Uterine smooth muscle cell (primary cell): ENCODE results near the gene MLC1. TPM values are rescaled to one million over a fixed set of nuclear protein-coding genes. Genes with fewer than 3 reads are reported as not detected.

Experiments
- total RNA-seq: library from RNA; depleted of rRNA; stranded (reverse); fragments of >200 nt; gene quantifications from 2 replicates; pipeline ENCODE4 v1.2.3, GENCODE V29; 2014

MLC1 gene
- 0.12 TPM in 1 of 2 replicates, not detected in the other for total RNA-seq

DNA sequence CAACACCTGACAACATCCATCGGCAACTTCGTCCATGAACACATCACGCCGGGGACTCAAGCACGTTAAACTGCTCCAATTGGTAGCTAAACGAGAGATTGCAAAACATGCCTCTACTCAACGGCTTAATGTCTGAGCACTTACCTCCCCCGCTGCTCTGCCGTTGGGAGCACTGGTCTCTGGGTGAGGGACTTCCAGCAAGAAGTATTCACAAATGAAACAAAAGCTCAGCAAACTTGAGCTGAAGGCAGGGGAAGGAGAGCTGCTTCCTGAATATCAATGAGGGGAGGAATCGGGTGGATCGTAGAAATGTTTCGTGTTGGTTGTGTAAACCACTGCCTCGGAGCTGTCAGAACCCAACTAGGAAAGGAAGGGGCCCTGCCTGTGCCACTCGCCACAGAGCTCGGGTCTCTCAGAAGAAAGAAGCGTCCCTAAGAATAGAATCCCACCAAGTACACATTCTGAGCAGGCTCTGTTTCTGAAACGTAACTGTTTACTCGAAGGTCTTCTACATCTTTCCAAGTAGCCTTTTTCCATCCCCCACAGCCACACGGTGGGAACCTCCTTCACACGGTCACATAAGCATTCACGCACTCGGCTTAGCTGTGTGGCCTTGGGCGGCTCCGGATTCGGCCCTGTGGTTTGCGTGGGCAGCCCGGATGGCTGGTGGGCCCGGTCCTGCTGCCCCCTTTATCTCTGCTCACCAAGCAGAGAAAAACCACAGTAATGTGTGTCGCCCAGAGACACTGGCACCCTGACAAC lies at the start of gene MLC1:
Gene MLC1, minus strand, starts transcription at position 216 of the 762 bp plus-strand sequence. CDS start 524 bp downstream, outside the sequence.

DNA sequence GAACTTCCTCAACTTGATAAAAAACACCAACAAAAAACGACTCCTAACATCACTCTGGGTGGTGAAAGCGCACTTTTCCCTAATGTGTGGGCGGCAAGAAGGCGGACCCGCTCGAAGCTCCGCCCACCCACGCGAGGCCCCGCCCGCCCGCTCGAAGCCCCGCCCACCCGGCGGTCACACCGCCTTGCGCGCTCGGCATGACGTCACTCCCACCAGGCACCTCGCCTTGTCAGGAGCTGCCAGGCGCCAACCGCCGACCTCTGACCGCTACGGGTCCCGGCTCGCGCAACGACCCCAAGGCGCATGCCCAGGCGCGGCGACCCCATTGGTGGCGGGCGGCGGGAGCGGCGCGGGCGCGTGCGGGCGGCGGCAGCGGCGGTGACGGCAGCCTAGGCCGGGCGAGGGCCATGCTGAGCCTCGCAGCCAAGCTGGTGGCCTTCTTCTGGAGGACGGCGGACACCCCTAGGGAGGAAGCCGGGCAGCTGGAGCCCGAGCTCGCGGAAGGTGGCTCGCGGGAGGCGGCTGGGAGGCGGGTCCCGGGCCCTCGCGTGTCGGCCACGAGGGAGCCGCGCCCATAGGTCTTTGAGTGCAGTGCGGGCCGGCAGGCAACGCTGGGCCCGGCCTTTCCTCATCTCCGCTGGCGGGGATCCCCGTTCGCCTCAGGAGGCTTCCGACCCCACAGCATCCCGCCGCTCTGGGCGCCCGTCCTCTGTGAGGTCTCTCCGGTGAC lies 4.6 kb upstream of the MLC1 start, which contains the start of gene MOV10L1:
Gene MOV10L1, plus strand, starts transcription at position 325 of the 730 bp plus-strand sequence. Its CDS starts 83 bp downstream, at position 408.

DNA sequence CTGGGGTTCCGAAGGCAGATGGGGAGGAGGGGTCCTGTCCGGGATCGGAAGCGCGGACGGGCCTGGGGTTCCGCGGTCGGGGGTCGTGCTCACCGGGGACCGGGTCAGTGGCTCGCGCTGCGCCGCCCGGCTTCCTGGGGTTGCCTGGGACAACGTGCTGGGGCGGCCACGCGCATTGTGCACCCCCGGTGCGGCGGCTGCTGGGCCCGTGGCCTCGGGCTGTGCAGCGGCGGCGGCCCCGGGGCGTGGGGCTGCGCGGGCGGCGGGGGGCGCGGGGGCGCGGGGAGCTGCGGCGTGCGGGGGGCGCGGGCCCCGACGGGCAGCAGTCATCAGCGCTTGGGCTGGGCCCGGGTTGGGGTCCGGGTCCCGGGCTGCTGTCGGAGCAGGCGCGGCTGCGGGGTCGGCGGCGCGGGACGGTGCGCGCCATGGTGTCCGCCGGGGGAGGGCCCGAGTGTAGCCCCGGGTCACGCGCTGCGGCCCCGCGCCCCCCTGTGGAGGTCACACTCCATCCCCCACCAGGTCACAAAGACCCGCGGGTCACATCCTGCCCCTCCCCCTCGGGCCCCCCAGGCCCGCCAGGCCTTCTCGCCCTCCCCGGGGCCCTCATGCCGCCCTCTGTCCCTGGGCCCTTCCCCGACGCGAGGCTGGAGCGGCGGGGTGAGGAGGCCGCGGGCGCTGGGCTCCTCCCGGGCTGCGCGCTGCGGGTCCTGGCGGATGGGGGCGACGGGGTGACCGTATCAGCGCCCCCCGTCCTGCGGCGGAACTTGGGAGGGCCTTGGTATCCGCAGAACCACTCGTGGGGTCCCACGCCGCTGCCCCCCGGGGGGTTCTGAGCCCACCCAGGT lies 26.9 kb downstream of the MLC1 start, which contains the start of gene TTLL8:
Gene TTLL8, minus strand, starts transcription at position 238 of the 845 bp plus-strand sequence.

DNA sequence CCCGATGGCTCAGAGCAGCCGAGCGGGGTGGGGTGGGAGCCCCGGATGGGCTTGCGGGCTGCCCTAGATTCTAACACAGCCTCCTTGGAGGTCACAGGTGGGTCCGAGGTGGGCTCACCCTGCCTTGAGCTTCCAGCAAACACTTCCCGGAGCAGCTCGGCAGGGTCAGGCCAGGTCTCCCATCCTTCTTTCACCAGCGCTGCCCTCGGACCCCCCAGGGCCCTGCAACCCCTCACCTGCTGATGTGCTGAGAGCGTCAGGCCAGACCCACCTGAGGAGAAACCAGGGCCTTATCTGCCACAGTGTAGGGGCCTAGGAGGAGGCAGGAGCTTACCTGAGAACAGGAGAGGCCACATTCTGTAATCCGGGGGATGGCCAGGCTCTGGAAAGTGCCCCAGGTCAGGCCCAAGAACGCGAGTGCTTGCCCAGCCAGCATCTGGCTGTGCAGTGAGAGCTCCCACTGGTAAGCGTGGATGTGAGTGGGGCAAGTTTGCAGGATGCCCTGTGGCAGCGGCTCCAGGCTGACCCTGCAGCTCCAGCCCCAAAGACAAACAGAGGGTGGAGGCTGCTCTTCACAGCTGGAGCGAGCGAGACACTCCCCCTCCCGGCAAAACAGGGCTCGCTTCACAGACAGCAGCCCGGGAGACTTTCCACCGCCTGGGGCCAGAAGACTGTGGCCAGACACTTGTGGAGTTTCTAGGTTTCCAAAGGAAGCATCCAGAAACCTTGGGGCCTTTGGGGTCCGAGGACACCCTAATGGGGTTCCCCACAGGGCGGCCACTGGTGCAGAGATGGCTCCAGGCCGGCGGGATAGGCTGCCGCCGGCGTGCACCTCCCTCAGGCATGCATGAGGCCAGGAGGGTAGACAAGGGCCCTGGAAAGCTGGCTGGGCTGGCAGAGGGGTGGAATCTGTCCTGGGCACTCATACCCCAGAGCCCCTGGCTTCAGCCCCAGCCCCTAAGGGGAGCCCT lies 72.7 kb downstream of the MLC1 start, which contains the start of gene IL17REL:
Gene IL17REL, minus strand, starts transcription at position 555 of the 971 bp plus-strand sequence. Its CDS starts 119 bp downstream, at position 436.

Other genes starting within 250 kb of the MLC1 start
- 10.1 and 11.2 TPM in 2 replicates for gene ZBED4, start 231.6 kb downstream of the MLC1 start, total RNA-seq
- 11.8 and 24.1 TPM in 2 replicates for gene ALG12, start 167.0 kb downstream of the MLC1 start, total RNA-seq
- 84.0 and 180 TPM in 2 replicates for gene CRELD2, start 166.8 kb downstream of the MLC1 start, total RNA-seq
- 59.5 and 60.0 TPM in 2 replicates for gene PIM3, start 124.7 kb downstream of the MLC1 start, total RNA-seq
- not detected in 2 replicates for gene IL17REL, start 72.7 kb downstream of the MLC1 start, total RNA-seq
- gene TTLL8, start 27.1 kb downstream of the MLC1 start, total RNA-seq, result not detected in 2 replicates
- gene MOV10L1, start 4.6 kb upstream of the MLC1 start, total RNA-seq, result 1.7 and 5.1 TPM in 2 replicates
- 0.37 and 0.66 TPM in 2 replicates for gene PANX2, start 85.3 kb upstream of the MLC1 start, total RNA-seq
- gene TRABD, start 100.5 kb upstream of the MLC1 start, total RNA-seq, result 30.1 and 33.0 TPM in 2 replicates
- 25.6 and 28.3 TPM in 2 replicates for gene SELENOO, start 115.6 kb upstream of the MLC1 start, total RNA-seq
- 37.0 and 37.6 TPM in 2 replicates for gene TUBGCP6, start 159.6 kb upstream of the MLC1 start, total RNA-seq
- 30.1 and 40.7 TPM in 2 replicates for gene HDAC10, start 165.8 kb upstream of the MLC1 start, total RNA-seq
- 41.2 and 46.6 TPM in 2 replicates for gene MAPK12, start 176.3 kb upstream of the MLC1 start, total RNA-seq
- gene MAPK11, start 185.0 kb upstream of the MLC1 start, total RNA-seq, result 7.4 and 8.6 TPM in 2 replicates
- 118 and 202 TPM in 2 replicates for gene PLXNB2, start 222.2 kb upstream of the MLC1 start, total RNA-seq
- 1.5 and 2.7 TPM in 2 replicates for gene DENND6B, start 241.6 kb upstream of the MLC1 start, total RNA-seq